Renal cortex interstitium (tissue), 11 donors: ENCODE results near the gene RNGTT. TPM values are rescaled to one million over a fixed set of nuclear protein-coding genes. Genes with fewer than 3 reads are reported as not detected.

ENCODE experiments used
- DNase-seq, 11 donors: peaks; one replicate each; pipeline ENCODE4 v3.0.0-alpha.2; 2013; ENCODE audit warnings: low read depth in 9 of 11, low spot score in 4 of 11; ENCODE audit errors: extremely low read depth in 1 of 11
- polyA plus RNA-seq, 3 donors: library from polyadenylated mRNA; unstranded; fragments of 120-200 nt; gene quantifications; one replicate each; pipeline ENCODE4 v1.2.1, GENCODE V29; 2013; ENCODE audit not compliant: insufficient read length in 3 of 3

Gene RNGTT
- polyA plus RNA-seq, 3 donors: 14.5 to 18.0 (median 14.9) TPM

- DNase-seq: no peak
Observed at GRCh38 chr6:88653936-88654335, 309.5 kb downstream of the RNGTT start.

DNA sequence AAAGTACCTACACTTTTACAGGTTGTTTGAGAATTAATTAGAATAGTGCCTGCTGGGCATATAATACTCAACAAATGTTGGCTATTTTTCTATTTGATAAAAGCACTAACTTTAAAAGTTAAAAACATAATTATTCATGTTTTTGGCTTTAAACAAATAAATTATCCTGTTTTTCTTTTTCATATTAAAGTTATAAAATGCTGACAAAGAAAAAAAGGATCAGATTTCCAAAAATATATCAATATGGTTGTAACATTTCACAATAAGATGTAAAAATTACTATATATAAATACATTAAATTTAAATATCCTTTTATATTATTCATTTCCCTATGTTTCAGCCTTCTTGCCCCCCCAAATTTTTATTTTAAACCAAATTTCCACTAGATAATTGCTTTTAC, 312.0 kb downstream of the RNGTT start:
- DNase-seq: no peak

DNA sequence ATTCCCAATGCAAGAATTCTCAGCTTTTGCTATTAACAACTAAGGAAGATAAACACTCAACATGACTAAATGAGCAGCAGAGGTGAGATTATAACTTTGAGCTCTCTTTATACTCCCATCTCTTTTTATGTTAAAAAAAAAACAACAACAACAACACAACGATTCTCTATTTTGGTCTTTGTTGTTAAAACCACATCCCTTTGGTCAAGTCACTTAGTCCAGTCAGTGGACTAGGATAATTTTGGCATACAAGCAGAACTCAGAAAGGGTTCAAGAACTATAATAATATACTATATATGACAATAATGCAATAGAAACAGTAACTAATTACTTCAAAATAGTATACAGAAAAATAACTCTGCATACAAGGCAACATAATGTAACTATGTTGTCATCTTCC, 312.4 kb downstream of the RNGTT start:
- DNase-seq: no peak

GRCh38 chr6:88650029-88650619, 313.3 kb downstream of the RNGTT start:
- no peak for DNase-seq

DNA sequence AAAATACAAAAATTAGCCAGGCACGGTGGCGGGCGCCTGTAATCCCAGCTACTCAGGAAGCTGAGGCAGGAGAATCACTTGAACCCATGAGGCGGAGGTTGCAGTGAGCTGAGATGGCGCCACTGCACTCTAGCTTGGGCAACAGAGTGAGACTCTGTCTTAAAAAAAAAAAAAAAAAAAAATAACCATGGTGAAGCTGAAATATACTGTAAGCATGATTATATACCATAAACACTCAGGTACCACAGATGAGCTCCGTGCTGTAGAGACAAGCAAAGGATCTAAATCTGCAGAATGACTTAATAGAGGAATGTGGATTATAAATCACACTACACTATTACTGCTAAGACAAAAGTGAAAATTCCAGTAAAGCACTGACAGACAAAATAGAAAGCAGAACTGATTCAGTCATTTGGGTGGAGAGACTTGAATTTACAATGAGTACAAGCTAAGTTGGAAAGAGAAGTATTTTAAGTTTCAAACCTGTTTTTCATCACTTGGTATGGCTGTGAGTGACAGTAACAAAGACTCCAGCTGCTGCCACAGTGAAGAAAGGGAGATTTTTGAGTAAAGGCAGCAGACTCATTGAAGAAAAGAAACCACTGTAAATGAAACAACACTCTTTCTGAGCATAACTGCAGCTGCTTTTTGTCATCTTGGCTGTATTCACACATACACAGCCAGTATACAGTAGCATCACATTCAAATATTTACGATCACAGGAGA, 322.1 kb downstream of the RNGTT start:
- DNase-seq: peak in 7 of 11 donors; percentile 6 to 28 (median 23)

- DNase-seq: no peak
Observed at GRCh38 chr6:88637761-88638545, 325.5 kb downstream of the RNGTT start.

- DNase-seq: no peak
Observed at GRCh38 chr6:88636871-88637270, 326.5 kb downstream of the RNGTT start.

- no peak for DNase-seq
Observed at GRCh38 chr6:88633782-88634181, 329.6 kb downstream of the RNGTT start.

DNA sequence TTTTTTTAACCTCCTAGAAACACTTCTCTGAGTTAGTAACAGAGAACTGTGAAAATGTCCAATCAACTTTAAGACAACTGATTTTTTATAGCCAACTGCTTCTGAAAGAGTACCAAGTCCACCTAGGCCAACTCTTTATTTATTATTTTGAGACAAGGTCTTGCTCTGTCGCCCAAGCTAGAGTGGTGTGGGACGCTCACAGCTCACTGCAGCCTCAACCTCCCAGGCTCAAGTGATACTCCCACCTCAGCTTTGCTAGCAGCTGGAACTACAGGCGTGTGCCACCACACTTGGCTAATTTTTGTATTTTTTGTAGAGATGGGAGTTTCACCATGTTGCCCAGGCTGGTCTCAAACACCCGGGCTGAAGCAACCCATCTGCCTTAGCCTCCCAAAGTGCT, 331.6 kb downstream of the RNGTT start:
- DNase-seq: no peak

DNA sequence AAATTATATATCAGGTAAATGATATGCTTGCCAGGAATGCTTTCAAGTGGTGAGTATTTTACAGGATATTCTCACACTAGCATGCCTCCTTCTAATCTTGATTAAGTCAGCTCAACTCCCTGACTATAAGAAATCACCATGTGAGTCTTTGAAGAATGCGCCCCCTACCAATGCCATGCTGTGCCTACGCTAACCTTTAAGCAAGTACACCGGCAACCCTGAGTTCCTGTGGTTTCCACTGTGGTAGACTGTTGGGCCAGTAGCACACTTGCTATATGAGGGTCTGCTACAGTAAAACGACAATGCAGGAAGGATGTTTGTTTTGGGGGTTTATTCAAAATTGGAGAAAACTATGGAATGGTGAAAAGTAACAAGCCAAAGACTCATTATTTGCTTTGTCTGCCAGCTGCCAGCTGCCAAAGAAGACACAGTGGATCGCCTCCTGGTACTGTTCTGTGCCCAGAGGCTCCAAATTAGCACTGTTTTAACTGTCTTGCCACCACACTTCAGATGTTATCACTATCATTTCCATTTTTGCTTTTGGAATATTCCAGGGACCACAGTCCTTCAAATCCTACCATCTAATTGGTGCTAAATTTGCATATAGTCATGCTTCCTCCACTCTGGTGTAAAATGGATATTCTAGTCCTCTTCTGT, 333.5 kb downstream of the RNGTT start:
- DNase-seq: no peak

DNA sequence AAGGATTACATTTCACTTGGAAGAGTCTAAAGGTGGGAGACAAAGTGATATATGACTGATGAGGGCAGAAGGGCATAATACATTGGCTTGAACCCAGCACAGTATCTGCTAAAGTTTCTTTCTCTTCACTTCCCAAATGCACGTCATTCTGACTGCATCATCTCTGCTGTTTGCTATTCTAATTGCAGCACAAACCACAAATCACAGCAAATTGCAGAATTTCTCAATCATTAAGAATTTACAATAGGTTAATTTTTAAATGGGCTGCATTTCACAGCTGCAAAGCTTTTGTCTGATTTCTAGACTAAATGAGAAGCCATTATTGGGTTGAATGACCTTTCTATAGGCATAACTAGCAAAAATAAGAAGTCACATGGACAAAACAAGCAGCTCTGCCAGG, 337.0 kb downstream of the RNGTT start:
- no peak for DNase-seq

DNA sequence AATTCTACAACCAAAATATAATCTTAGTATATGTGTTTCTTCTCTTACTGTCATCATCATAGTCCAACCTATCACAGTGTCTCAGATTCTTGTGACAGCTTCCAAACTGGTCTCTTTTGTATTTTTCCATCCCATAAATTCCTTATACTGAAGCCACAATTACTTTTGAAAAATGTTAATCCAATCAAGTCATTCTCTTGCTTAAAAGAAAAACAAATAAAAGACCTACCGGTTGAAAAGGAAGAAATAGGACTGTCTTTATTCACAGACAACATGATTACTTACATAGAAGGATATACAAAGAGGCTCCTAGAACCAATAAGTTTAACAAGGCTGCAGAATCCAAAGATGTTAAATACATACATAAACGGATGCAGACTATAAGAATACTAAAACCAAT, 339.9 kb downstream of the RNGTT start:
- no peak for DNase-seq

- DNase-seq: no peak
Observed at GRCh38 chr6:88619951-88620350, 343.5 kb downstream of the RNGTT start.

DNA sequence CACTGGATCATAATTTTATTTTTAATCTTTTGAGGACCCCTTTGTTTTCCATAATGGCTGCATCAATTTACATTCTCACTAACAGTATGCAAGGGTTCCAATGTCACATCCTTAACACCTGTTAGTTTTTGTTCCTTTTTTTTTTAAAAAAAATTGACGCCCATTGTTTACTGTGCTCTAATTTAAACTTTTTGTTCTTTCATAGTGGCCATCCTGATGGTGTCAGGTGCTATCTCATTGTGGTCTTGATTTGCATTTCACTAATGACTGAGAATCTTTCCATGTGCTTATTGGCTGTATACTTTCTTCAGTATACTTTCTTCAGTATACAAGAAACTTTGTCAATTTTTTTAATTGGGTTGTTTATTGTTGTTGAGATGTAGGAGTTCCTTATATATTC, 347.0 kb downstream of the RNGTT start:
- DNase-seq: no peak

- DNase-seq: no peak
Observed at GRCh38 chr6:88614316-88614877, 349.0 kb downstream of the RNGTT start.

DNA sequence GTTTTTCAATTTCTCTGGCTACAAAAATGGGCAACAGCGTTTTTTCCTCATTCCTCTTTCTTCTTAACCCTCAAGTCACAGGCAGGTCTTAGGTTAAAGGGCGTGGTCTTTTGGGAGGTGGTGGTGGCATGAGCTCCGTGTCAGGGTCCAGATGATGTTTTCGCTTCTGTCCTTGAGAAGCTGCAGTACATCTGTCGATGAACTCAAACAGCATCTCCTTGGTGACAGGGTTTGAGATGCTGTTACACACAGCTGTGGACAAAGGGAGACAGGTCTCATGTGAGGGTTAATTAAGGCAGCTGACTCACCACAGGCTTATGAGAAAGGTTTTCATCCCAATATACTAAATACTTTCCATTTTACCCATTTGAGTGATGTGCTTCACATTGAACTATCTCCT, 350.8 kb downstream of the RNGTT start:
- no peak for DNase-seq

DNA sequence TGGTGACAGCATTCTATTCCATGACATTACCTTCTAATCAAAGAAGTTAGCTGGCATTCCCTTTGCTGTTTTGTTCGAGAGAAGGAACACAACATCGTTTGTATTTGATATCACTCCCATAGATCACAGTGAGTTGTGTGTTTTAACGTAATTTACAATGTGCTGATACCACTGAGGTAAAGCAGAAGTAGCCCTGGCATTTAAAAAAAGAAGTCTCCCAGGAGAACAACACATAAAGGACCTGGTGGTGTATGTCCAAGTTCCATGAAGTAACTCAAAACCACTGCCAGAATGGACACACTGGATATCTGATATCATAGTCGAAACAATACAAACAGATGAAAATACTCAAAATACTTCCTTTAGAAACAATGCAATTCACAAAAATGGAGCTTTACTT, 351.7 kb downstream of the RNGTT start:
- DNase-seq: no peak

DNA sequence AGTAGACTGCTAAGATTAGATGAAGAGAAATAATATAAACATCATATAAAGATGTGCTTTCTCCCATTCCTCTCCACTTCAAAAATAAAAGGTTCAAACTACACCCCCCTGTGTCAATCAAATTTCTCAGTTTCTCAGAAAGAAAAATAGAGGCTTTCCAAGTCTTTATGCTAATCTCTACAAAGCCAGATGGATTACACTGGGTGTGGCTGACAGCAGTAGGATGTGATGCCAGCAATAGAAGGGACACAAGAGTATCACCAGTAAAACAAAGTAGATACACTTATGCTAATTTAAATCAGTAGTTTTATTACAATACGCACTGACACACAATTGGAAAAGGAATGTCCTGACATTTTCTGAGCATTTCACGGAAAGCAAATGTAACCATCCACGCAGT, 353.4 kb downstream of the RNGTT start:
- DNase-seq: no peak

GRCh38 chr6:88605271-88605670, 358.1 kb downstream of the RNGTT start:
- DNase-seq: no peak

DNA sequence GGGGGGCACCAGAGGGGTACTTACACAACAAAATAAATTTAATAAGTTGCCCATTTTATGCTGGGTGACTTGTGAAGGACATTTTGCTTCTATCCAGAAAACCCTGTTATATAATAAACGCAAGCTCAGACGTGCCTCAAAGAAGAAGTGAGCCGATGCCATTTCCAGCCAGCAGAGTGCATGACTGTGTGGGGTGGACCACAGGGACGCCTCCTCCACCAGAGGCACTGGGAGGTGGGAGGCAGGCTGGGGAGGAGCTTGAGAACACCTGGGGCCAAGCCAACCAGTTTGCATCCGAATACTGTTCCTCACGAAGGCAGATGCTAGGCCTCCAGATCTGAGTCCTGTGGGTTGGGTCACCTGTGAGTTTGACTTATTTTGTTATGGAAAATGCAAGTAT, 363.8 kb downstream of the RNGTT start:
- no peak for DNase-seq
